PC-9 (cell line): ENCODE measurements around the gene JADE2. TPM values are rescaled to one million over a fixed set of nuclear protein-coding genes. Genes with fewer than 3 reads are reported as not detected.

Source experiments
- BruUV-seq: library from RNA; stranded (reverse); fragments of 400-500 nt; replicated peaks from 2 replicates; lab custom pipeline; 2021; lab: Mats Ljungman, UMichigan
- CTCF ChIA-PET: fragments of 300-600 bp; sonication (Branson Sonifier 250); formaldehyde crosslinking; loops from one replicate; lab custom pipeline; 2022; ENCODE audit warnings: antibody characterized with exemption; lab: Charles Lee
- POLR2A ChIA-PET: fragments of 300-600 bp; sonication (Branson Sonifier 250); formaldehyde crosslinking; loops from one replicate; lab custom pipeline; 2022; ENCODE audit warnings: antibody characterized with exemption; ENCODE audit not compliant: unreplicated experiment; lab: Charles Lee
- DNase-seq, 2 experiments: peaks; one replicate each; pipeline versions ENCODE4 v3.0.0 to v3.0.0-alpha.2; 2015 to 2022; ENCODE audit warnings: mixed read lengths in 1 of 2
- H2AFZ ChIP-seq: fragments of 200-600 bp; sonication (generic); 2 replicates; pipeline ENCODE4 v1.8.1; 2017; ENCODE audit warnings: antibody characterized with exemption
- H3F3A ChIP-seq: fragments of 200-600 bp; sonication (generic); 2 replicates; pipeline ENCODE4 v1.8.1; 2017; ENCODE audit warnings: antibody characterized with exemption, mild to moderate bottlenecking, low read depth; ENCODE audit not compliant: insufficient read depth
- H3K27ac ChIP-seq: fragments of 200-600 bp; sonication (generic); 2 replicates; pipeline ENCODE4 v1.6.1; 2016; ENCODE audit warnings: mixed run types
- H3K27me3 ChIP-seq: fragments of 200-600 bp; sonication (generic); 2 replicates; pipeline ENCODE4 v1.6.1; 2016; ENCODE audit warnings: low read depth, mixed run types; ENCODE audit not compliant: insufficient read depth
- H3K36me3 ChIP-seq: fragments of 200-600 bp; sonication (generic); 2 replicates; pipeline ENCODE4 v1.6.1; 2016; ENCODE audit warnings: low read depth, mixed run types
- H3K4me1 ChIP-seq: fragments of 200-600 bp; sonication (generic); replicated peaks from 2 replicates; pipeline ENCODE4 v1.6.1; 2016; ENCODE audit warnings: mixed run types; ENCODE audit not compliant: insufficient read depth
- H3K4me2 ChIP-seq: fragments of 200-600 bp; sonication (generic); 2 replicates; pipeline ENCODE4 v1.6.1; 2017; ENCODE audit warnings: mixed run types
- H3K4me3 ChIP-seq: fragments of 200-600 bp; sonication (generic); 2 replicates; pipeline ENCODE4 v1.6.1; 2016; ENCODE audit warnings: mixed run types
- H3K79me2 ChIP-seq: fragments of 200-600 bp; sonication (generic); 2 replicates; pipeline ENCODE4 v1.6.1; 2017; ENCODE audit warnings: low read depth, mixed run types
- H3K9me2 ChIP-seq: fragments of 200-600 bp; sonication (generic); 2 replicates; pipeline ENCODE4 v1.8.1; 2017; ENCODE audit warnings: mild to moderate bottlenecking; ENCODE audit not compliant: insufficient read depth
- H3K9me3 ChIP-seq: fragments of 200-600 bp; sonication (generic); 2 replicates; pipeline ENCODE4 v1.8.1; 2016; ENCODE audit warnings: low read depth; ENCODE audit not compliant: insufficient read depth
- H4K20me1 ChIP-seq: fragments of 200-600 bp; sonication (generic); 2 replicates; pipeline ENCODE4 v1.8.1; 2017; ENCODE audit not compliant: insufficient read depth
- EZH2 ChIP-seq: fragments of 200-600 bp; sonication (generic); IDR thresholded peaks from 2 replicates; pipeline ENCODE4 v1.8.0; 2017; ENCODE audit warnings: antibody characterized with exemption, low read depth
- intact Hi-C: fragments of 100-400 bp; cut with micrococcal nuclease; formaldehyde crosslinking; loops from one replicate; pipeline ENCODE4 v1.10.0; 2022; ENCODE audit not compliant: unreplicated experiment
- total RNA-seq: library from RNA; stranded (reverse); gene quantifications from 2 replicates; pipeline ENCODE4 v1.2.3, GENCODE V29; 2021
- TF ChIP-seq, protein P1 (sequence below): fragments of 200-600 bp; sonication (generic); conservative IDR thresholded peaks from 2 replicates; pipeline ENCODE4 v1.6.1; 2017; ENCODE audit warnings: mixed run types, antibody characterized with exemption, mild to moderate bottlenecking, moderate library complexity

Gene JADE2
- total RNA-seq, 1 experiment from 2014 or later: 82.1 TPM

DNA sequence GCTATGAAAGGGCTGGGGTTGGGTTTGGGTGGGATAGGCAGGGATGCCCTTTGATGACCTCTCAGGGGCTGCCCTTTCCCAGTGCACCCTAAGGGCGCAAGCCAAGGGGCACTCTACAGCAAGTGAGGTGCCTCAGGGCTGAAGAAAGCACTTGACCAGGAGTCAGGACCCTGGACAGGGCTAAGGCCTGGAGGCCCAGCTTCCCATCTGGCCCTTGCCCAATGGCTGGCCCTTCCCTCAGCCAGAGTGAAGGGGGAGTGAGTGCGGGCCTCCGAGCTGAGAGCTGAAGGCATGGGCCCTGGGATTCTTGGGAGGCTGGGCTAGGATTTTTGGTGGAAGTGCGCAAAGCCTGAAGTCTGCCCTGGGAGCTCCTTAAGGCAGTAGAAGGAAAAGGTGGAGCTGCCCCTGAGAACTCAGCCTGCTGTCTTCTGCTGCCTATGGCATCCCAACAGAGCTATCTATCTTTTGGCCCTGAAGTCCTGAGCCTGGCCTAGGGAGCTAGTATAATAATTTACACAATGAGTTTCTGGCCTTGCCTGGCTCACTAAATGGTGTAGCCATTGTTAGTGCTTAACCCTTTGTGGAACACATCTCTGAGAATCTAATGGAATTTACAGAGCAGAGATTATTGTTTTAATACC, 16.4 kb downstream of the JADE2 start:
- no peak for DNase-seq
- POLR2A ChIA-PET: no interaction called here
- Histone ChIP-seq H3K9me2 (no peaks in the 10 kb centered on the region), H3K36me3 (0 out of 2 replicates have a peak, but pooled peaks cover 5% of the 10 kb centered on the region), H3K27me3 (no peaks in the 10 kb centered on the region), H3F3A (no peaks in the 10 kb centered on the region), H3K4me1 (no peaks in the 10 kb centered on the region), H3K79me2 (no peaks in the 10 kb centered on the region), H3K27ac (no peak overlapping the region), H3K9me3 (no peaks in the 10 kb centered on the region), H3K4me3 (no peak overlapping the region), H3K4me2 (no peak overlapping the region), H4K20me1 (peaks cover 12% of the 10 kb centered on the region), H2AFZ (no peak overlapping the region)
- TF ChIP-seq, protein P1, sequence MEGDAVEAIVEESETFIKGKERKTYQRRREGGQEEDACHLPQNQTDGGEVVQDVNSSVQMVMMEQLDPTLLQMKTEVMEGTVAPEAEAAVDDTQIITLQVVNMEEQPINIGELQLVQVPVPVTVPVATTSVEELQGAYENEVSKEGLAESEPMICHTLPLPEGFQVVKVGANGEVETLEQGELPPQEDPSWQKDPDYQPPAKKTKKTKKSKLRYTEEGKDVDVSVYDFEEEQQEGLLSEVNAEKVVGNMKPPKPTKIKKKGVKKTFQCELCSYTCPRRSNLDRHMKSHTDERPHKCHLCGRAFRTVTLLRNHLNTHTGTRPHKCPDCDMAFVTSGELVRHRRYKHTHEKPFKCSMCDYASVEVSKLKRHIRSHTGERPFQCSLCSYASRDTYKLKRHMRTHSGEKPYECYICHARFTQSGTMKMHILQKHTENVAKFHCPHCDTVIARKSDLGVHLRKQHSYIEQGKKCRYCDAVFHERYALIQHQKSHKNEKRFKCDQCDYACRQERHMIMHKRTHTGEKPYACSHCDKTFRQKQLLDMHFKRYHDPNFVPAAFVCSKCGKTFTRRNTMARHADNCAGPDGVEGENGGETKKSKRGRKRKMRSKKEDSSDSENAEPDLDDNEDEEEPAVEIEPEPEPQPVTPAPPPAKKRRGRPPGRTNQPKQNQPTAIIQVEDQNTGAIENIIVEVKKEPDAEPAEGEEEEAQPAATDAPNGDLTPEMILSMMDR: no peak
- no peak for TF ChIP-seq EZH2
- BruUV-seq: no TSS peak
- CTCF ChIA-PET: no interaction called here
- intact Hi-C loops: no loop called here

DNA sequence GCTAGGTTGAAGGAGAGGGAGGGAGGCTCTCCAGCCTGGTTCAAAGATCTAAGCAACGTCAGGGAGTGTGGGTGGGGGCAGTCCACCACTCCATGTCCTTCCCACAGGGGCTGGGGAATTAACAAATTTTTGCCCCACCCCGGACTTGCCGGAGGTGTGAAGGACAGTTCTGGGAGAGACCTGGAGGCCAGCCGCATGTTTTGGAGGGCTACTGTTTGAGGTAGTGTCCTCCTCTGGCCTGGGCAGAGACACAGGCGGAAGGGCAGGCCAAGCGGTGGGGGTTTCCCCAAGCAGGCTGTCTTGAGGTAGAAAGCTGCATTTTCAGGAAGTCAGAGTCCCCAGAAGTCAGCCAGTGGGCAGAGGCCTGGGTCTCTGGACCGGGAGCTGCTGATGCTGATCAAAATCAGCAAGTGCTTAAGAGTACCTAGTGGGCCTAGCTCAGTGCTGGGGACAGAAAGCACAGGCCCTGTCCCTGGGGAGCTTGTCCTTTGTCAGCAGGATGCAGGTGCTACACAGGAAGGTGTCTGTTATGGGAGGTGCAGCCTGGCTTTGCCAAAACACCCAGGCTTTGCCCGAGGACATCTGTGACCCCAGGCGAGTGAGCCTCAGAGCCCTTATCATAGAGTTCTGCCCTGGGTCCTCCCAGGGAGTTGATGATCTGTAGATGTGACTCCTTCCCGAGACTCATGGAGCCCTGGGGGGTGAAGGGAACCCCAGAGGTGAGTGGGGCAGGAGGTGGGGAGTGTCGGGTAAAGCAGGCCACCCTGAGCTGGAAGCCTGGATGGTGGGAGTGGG, 18.5 kb downstream of the JADE2 start:
- peaks cover 17% of the 10 kb centered on the region; the same call in 1 of the 2 replicates for H3K36me3 ChIP-seq
- no peak overlapping the region for H3K4me2 ChIP-seq
- intact Hi-C loops: no loop called here
- no peaks in the 10 kb centered on the region for H3K27me3 ChIP-seq
- no peaks in the 10 kb centered on the region for H3K9me3 ChIP-seq
- H3K79me2 ChIP-seq: no peaks in the 10 kb centered on the region; the same call in 1 of the 2 replicates
- BruUV-seq: no TSS peak
- no peak overlapping the region for H3K4me3 ChIP-seq
- no peak for DNase-seq
- no peaks in the 10 kb centered on the region for H3K4me1 ChIP-seq
- H3F3A ChIP-seq: no peaks in the 10 kb centered on the region
- no peak overlapping the region for H2AFZ ChIP-seq
- ChIA-PET CTCF (no interaction called here), POLR2A (no interaction called here)
- H3K27ac ChIP-seq: no peak overlapping the region
- peaks cover 9% of the 10 kb centered on the region; the same call in 1 of the 2 replicates for H4K20me1 ChIP-seq
- H3K9me2 ChIP-seq: no peaks in the 10 kb centered on the region
- TF ChIP-seq, protein P1: no peak
- no peak for TF ChIP-seq EZH2

DNA sequence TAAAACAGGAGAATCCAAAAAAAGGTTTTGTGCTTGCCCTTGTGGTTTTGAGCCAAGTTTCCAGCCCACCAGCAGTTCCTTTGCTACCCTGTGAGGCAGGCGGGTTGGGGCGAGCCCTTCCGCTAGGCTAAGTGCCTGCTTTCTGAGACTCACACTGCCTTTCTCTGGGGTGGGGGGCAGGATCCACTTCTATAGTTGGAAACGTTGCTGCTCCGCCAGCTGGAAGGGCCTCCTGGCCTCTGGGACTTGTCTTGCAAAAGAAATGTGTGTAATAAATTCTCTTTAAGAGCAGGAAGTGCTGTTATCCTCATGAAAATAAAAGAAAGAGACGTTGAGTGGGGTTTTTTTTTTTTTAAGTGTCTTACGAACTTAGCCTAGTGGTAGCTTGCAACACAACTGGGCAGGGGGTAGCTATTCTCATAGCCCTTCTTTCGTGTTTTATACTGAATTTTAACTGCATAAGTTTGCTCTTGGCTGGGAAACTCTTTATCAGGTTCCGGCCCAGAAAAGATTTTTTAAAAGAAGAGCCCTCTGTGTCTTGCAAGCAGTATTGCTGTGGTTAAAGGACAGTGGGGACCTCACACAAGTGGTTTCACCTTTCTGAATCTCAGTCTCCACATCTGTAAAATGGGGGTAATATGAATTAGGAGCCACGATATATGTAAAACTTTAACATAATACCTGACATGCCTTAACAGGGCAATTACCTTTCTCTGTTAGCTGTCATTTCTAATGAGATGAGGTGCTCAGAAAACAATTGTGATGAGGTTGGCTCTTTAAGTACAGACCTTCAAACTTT, 19.8 kb downstream of the JADE2 start:
- H4K20me1 ChIP-seq: peaks cover 9% of the 10 kb centered on the region
- no peaks in the 10 kb centered on the region for H3K4me1 ChIP-seq
- no peak overlapping the region for H3K4me2 ChIP-seq
- H3K9me2 ChIP-seq: no peaks in the 10 kb centered on the region
- H3K27me3 ChIP-seq: no peaks in the 10 kb centered on the region
- ChIA-PET POLR2A (interaction anchor here (0.5 kb wide), 1 partner anchor 128 kb away, joined by 6 read pairs; no protein-coding TSS in a partner anchor), CTCF (no interaction called here)
- no peak overlapping the region for H3K27ac ChIP-seq
- H3K36me3 ChIP-seq: peaks cover 17% of the 10 kb centered on the region; the same call in 1 of the 2 replicates
- TF ChIP-seq EZH2: no peak
- TF ChIP-seq, protein P1: no peak
- no TSS peak for BruUV-seq
- H2AFZ ChIP-seq: no peak overlapping the region
- no peaks in the 10 kb centered on the region for H3K9me3 ChIP-seq
- 0 out of 2 replicates have a peak, but pooled peaks cover 2% of the 10 kb centered on the region for H3F3A ChIP-seq
- intact Hi-C loops: no loop called here
- no peaks in the 10 kb centered on the region; the same call in 1 of the 2 replicates for H3K79me2 ChIP-seq
- no peak for DNase-seq
- H3K4me3 ChIP-seq: no peak overlapping the region
